ENCODE measurements around the gene ATF7. TPM values are rescaled to one million over a fixed set of nuclear protein-coding genes. Genes with fewer than 3 reads are reported as not detected.

Gene ATF7
- polyA plus RNA-seq, 3 donors, result 21.7 to 27.9 (median 24.4) TPM

GRCh38 chr12:53659571-53659981, 33.4 kb upstream of the ATF7 start:
- H3K79me2 ChIP-seq (ENCODE audit: insufficient read depth, low read length), result no peaks in the 10 kb centered on the region
- no peaks in the 10 kb centered on the region for H3K27me3 ChIP-seq (ENCODE audit: control insufficient read depth in 2 of 2, insufficient read depth in 2 of 2, low read length in 2 of 2)
- H2AFZ ChIP-seq (ENCODE audit: insufficient read depth, low read depth, low read length, poor library complexity, severe bottlenecking), result no peak overlapping the region
- H3K4me2 ChIP-seq (replicated peaks; ENCODE audit: extremely low read depth, low read length, poor library complexity, severe bottlenecking), result no peak overlapping the region
- Mint-ChIP-seq H3K4me3 (no peak overlapping the region), H3K9me3 (peaks cover 0 to 2% (median 0%) of the 10 kb centered on the region in 7 donors), H3K4me1 (no peaks in the 10 kb centered on the region), H3K27me3 (ENCODE audit: low read depth in 3 of 3) (no peaks in the 10 kb centered on the region), H3K27ac (no peak overlapping the region), H3K36me3 (peaks cover 17 to 42% of the 10 kb centered on the region in 2 donors)
- no CpG with 5 or more reads among the region's 2 CpGs for WGBS (ENCODE audit: insufficient coverage)
- H3K27ac ChIP-seq (ENCODE audit: low read depth in 1 of 2, low read length in 2 of 2), result no peak overlapping the region
- DNase-seq, result no peak
- peaks cover 14 to 26% of the 10 kb centered on the region in 2 donors for H3K36me3 ChIP-seq (replicated peaks in 1 of 2; ENCODE audit: control insufficient read depth in 1 of 2, insufficient read depth in 2 of 2, low read length in 2 of 2)
- no peaks in the 10 kb centered on the region for H3K9me3 ChIP-seq (replicated peaks in 1 of 2; ENCODE audit: control insufficient read depth in 1 of 2, insufficient read depth in 1 of 2, low read length in 2 of 2)
- H3K4me1 ChIP-seq (ENCODE audit: control insufficient read depth in 1 of 2, insufficient read depth in 2 of 2, low read length in 2 of 2), result no peaks in the 10 kb centered on the region
- TF ChIP-seq CTCF (IDR thresholded peaks at IDR 0.05), result no peak
- intact Hi-C loops (cut with micrococcal nuclease), result no loop called here
- H4K20me1 ChIP-seq (ENCODE audit: insufficient read depth, low read length), result peaks cover 1% of the 10 kb centered on the region
- no peak overlapping the region for H3K4me3 ChIP-seq (replicated peaks in 1 of 3; ENCODE audit: low read depth in 2 of 3, low read length in 3 of 3)
- no peak overlapping the region for H3K9ac ChIP-seq (ENCODE audit: insufficient read depth, low read length, poor library complexity, severe bottlenecking)

GRCh38 chr12:53659011-53659551, 32.9 kb upstream of the ATF7 start:
- Histone ChIP-seq H3K27ac (ENCODE audit: low read depth in 1 of 2, low read length in 2 of 2) (no peak overlapping the region), H3K4me3 (replicated peaks in 1 of 3; ENCODE audit: low read depth in 2 of 3, low read length in 3 of 3) (no peak overlapping the region), H3K9me3 (replicated peaks in 1 of 2; ENCODE audit: control insufficient read depth in 1 of 2, insufficient read depth in 1 of 2, low read length in 2 of 2) (no peaks in the 10 kb centered on the region), H3K4me1 (ENCODE audit: control insufficient read depth in 1 of 2, insufficient read depth in 2 of 2, low read length in 2 of 2) (no peaks in the 10 kb centered on the region), H2AFZ (ENCODE audit: insufficient read depth, low read depth, low read length, poor library complexity, severe bottlenecking) (no peak overlapping the region), H3K27me3 (ENCODE audit: control insufficient read depth in 2 of 2, insufficient read depth in 2 of 2, low read length in 2 of 2) (no peaks in the 10 kb centered on the region), H3K79me2 (ENCODE audit: insufficient read depth, low read length) (no peaks in the 10 kb centered on the region), H3K9ac (ENCODE audit: insufficient read depth, low read length, poor library complexity, severe bottlenecking) (no peak overlapping the region), H4K20me1 (ENCODE audit: insufficient read depth, low read length) (no peaks in the 10 kb centered on the region), H3K4me2 (replicated peaks; ENCODE audit: extremely low read depth, low read length, poor library complexity, severe bottlenecking) (no peak overlapping the region), H3K36me3 (replicated peaks in 1 of 2; ENCODE audit: control insufficient read depth in 1 of 2, insufficient read depth in 2 of 2, low read length in 2 of 2) (peaks cover 11 to 22% of the 10 kb centered on the region in 2 donors)
- peaks cover 13 to 37% of the 10 kb centered on the region in 2 donors for H3K36me3 Mint-ChIP-seq
- H3K9me3 Mint-ChIP-seq, result peaks cover 0 to 2% (median 0%) of the 10 kb centered on the region in 7 donors
- TF ChIP-seq CTCF (IDR thresholded peaks at IDR 0.05), result no peak
- intact Hi-C loops (cut with micrococcal nuclease), result no loop called here
- no peak for DNase-seq
- H3K4me3 Mint-ChIP-seq, result no peak overlapping the region
- H3K27ac Mint-ChIP-seq, result no peak overlapping the region
- H3K27me3 Mint-ChIP-seq (ENCODE audit: low read depth in 3 of 3), result no peaks in the 10 kb centered on the region
- H3K4me1 Mint-ChIP-seq, result no peaks in the 10 kb centered on the region
- WGBS (ENCODE audit: insufficient coverage), result no CpG with 5 or more reads among the region's 3 CpGs

All from CD14-positive monocyte (primary cell).